ENCODE measurements around the gene ARHGAP21.
A peak's percentile ranks its signal among the peaks of the same experiment; 100 is the strongest.
"Not testable (repeated sequence)": the region's sequence is repeated elsewhere in the genome, so short reads cannot be mapped to it uniquely, and the experiment has no call there.

Gene ARHGAP21

GRCh38 chr10:24723788-24724380, at the start of gene ARHGAP21:
ARHGAP21 (minus strand) TSS chr10:24723887; CDS start chr10:24721899, 1,988 bp downstream.
- DNase-seq: peak; percentile 60
- in situ Hi-C loops (cut with MboI; ENCODE audit: low pct_unique_long_range_greater_than_20kb, low sequenced_read_pairs): no loop called here

GRCh38 chr10:24771943-24772694, 48.4 kb upstream of the ARHGAP21 start:
- in situ Hi-C loops (cut with MboI; ENCODE audit: low pct_unique_long_range_greater_than_20kb, low sequenced_read_pairs): no loop called here
- DNase-seq: no peak

- DNase-seq; in situ Hi-C loops (cut with MboI; ENCODE audit: low pct_unique_long_range_greater_than_20kb, low sequenced_read_pairs): not testable (repeated sequence)
Observed at GRCh38 chr10:24764991-24765390, 41.3 kb upstream of the ARHGAP21 start.

- DNase-seq: no peak
- in situ Hi-C loops (cut with MboI; ENCODE audit: low pct_unique_long_range_greater_than_20kb, low sequenced_read_pairs): no loop called here
Observed at GRCh38 chr10:24762966-24763623, 39.4 kb upstream of the ARHGAP21 start.

- peak; percentile 7 for DNase-seq
Observed at GRCh38 chr10:24762161-24762924, 38.7 kb upstream of the ARHGAP21 start.

GRCh38 chr10:24759672-24760071, 36.0 kb upstream of the ARHGAP21 start:
- no peak for DNase-seq
- in situ Hi-C loops (cut with MboI; ENCODE audit: low pct_unique_long_range_greater_than_20kb, low sequenced_read_pairs): no loop called here

More at GRCh38 chr10:24762161-24762924, 38.7 kb upstream of the ARHGAP21 start:
- in situ Hi-C loops (cut with MboI; ENCODE audit: low pct_unique_long_range_greater_than_20kb, low sequenced_read_pairs): no loop called here

- DNase-seq; in situ Hi-C loops (cut with MboI; ENCODE audit: low pct_unique_long_range_greater_than_20kb, low sequenced_read_pairs): not testable (repeated sequence)
Observed at GRCh38 chr10:24758254-24758653, 34.6 kb upstream of the ARHGAP21 start.

GRCh38 chr10:24756283-24756682, 32.6 kb upstream of the ARHGAP21 start:
- DNase-seq: no peak
- in situ Hi-C loops (cut with MboI; ENCODE audit: low pct_unique_long_range_greater_than_20kb, low sequenced_read_pairs): no loop called here

- no peak for DNase-seq
- in situ Hi-C loops (cut with MboI; ENCODE audit: low pct_unique_long_range_greater_than_20kb, low sequenced_read_pairs): no loop called here
Observed at GRCh38 chr10:24751716-24752115, 28.0 kb upstream of the ARHGAP21 start.

- DNase-seq: no peak
- in situ Hi-C loops (cut with MboI; ENCODE audit: low pct_unique_long_range_greater_than_20kb, low sequenced_read_pairs): no loop called here
Observed at GRCh38 chr10:24750695-24751094, 27.0 kb upstream of the ARHGAP21 start.

GRCh38 chr10:24748214-24748613, 24.5 kb upstream of the ARHGAP21 start:
- in situ Hi-C loops (cut with MboI; ENCODE audit: low pct_unique_long_range_greater_than_20kb, low sequenced_read_pairs): no loop called here
- DNase-seq: no peak

GRCh38 chr10:24744946-24745345, 21.3 kb upstream of the ARHGAP21 start:
- in situ Hi-C loops (cut with MboI; ENCODE audit: low pct_unique_long_range_greater_than_20kb, low sequenced_read_pairs): no loop called here
- DNase-seq: no peak

- in situ Hi-C loops (cut with MboI; ENCODE audit: low pct_unique_long_range_greater_than_20kb, low sequenced_read_pairs): no loop called here
- no peak for DNase-seq
Observed at GRCh38 chr10:24740714-24741113, 17.0 kb upstream of the ARHGAP21 start.

- no peak for DNase-seq
- in situ Hi-C loops (cut with MboI; ENCODE audit: low pct_unique_long_range_greater_than_20kb, low sequenced_read_pairs): no loop called here
Observed at GRCh38 chr10:24737001-24737400, 13.3 kb upstream of the ARHGAP21 start.

- in situ Hi-C loops (cut with MboI; ENCODE audit: low pct_unique_long_range_greater_than_20kb, low sequenced_read_pairs): no loop called here
- no peak for DNase-seq
Observed at GRCh38 chr10:24731942-24732341, 8.3 kb upstream of the ARHGAP21 start.

- in situ Hi-C loops (cut with MboI; ENCODE audit: low pct_unique_long_range_greater_than_20kb, low sequenced_read_pairs): no loop called here
- DNase-seq: no peak
Observed at GRCh38 chr10:24730811-24731210, 7.1 kb upstream of the ARHGAP21 start.

GRCh38 chr10:24727786-24728185, 4.1 kb upstream of the ARHGAP21 start:
- no peak for DNase-seq
- in situ Hi-C loops (cut with MboI; ENCODE audit: low pct_unique_long_range_greater_than_20kb, low sequenced_read_pairs): no loop called here

GRCh38 chr10:24726626-24727025, 2.9 kb upstream of the ARHGAP21 start:
- no peak for DNase-seq
- in situ Hi-C loops (cut with MboI; ENCODE audit: low pct_unique_long_range_greater_than_20kb, low sequenced_read_pairs): no loop called here

GRCh38 chr10:24726029-24726428, 2.3 kb upstream of the ARHGAP21 start:
- in situ Hi-C loops (cut with MboI; ENCODE audit: low pct_unique_long_range_greater_than_20kb, low sequenced_read_pairs); DNase-seq: not testable (repeated sequence)

All from KBM-7 (cell line).